ENCODE measurements around the gene FASN. TPM values are rescaled to one million over a fixed set of nuclear protein-coding genes. Genes with fewer than 3 reads are reported as not detected.

The FASN gene
- total and polyA plus RNA-seq, 2 of the 13 experiments (the other 11 are each of a cell fraction or from before 2014, with no cell fraction given): 51.7 to 101 TPM

- peak; percentile 83 for FAIRE-seq
- 0 out of 6 replicates have a peak overlapping the region, but pooled peaks of 1 of the 3 experiments have one; percentile 18 for H3K4me3 ChIP-seq (replicated peaks in 1 of 3; ENCODE audit: insufficient read depth in 1 of 3, low read depth in 2 of 3, low read length in 3 of 3)
- intact Hi-C loops (cut with micrococcal nuclease; ENCODE audit: unreplicated experiment): no loop called here
- H3K27ac ChIP-seq (ENCODE audit: extremely low read length, insufficient read depth, low read length): peak overlapping the region; percentile 66
- H3K79me2 ChIP-seq (ENCODE audit: insufficient read depth, low read length): no peaks in the 10 kb centered on the region
- ATAC-seq: no peak
- peaks cover 65% of the 10 kb centered on the region for H3K4me1 ChIP-seq (ENCODE audit: insufficient read depth, low read length)
- in situ Hi-C loops (cut with HindIII; ENCODE audit: extremely low pct_ligation_motif_present, low pct_unique_long_range_greater_than_20kb): no loop called here
- no peak overlapping the region for H2AFZ ChIP-seq (ENCODE audit: low read length)
- H3K9ac ChIP-seq (ENCODE audit: insufficient read depth, low read depth, low read length): peak overlapping the region; percentile 45
- H4K20me1 ChIP-seq (ENCODE audit: insufficient read depth, low read length): no peaks in the 10 kb centered on the region
- no peaks in the 10 kb centered on the region for H3K9me3 ChIP-seq (ENCODE audit: low read length)
- H3K4me2 ChIP-seq (ENCODE audit: low read depth, low read length): peak overlapping the region; percentile 48
- ChIA-PET CTCF (ENCODE audit: low intra/inter-chr PET ratio, low total read pairs) (no interaction called here), POLR2A (interaction anchor here (3.4 kb wide), 1 partner anchor 13 kb away, joined by 14 read pairs; no protein-coding TSS in a partner anchor)
- H3K36me3 ChIP-seq (replicated peaks in 1 of 2; ENCODE audit: control insufficient read depth in 1 of 2, insufficient read depth in 2 of 2, low read length in 2 of 2): peaks cover 0 to 3% of the 10 kb centered on the region in 2 experiments; a peak in 3 of 5 replicates
- no peaks in the 10 kb centered on the region for H3K27me3 ChIP-seq (ENCODE audit: control insufficient read depth in 1 of 2, insufficient read depth in 2 of 2, low read length in 2 of 2)
- WGBS (ENCODE audit: low lambda C conversion rate): 55% methylated on average over 12 of the region's 12 CpGs
- DNase-seq (ENCODE audit: low spot score): peak; percentile 71
- BruUV-seq (replicated peaks): no TSS peak
- peak; percentile 31; the same call in 1 of the 2 replicates for TF ChIP-seq ETV5 (CRISPR knock-in tag; IDR thresholded peaks at IDR 0.05; ENCODE audit: borderline replicate concordance)
- TF ChIP-seq ZNF484 (CRISPR knock-in tag; IDR thresholded peaks at IDR 0.05; ENCODE audit: borderline replicate concordance, low read depth): no peak
- peak; percentile 29; the same call in 1 of the 2 replicates for TF ChIP-seq ZNF281 (CRISPR knock-in tag; IDR thresholded peaks at IDR 0.05; ENCODE audit: borderline replicate concordance)
- no peak for TF ChIP-seq CREM (IDR thresholded peaks at IDR 0.05)
- TF ChIP-seq CREM (CRISPR knock-in tag; IDR thresholded peaks at IDR 0.05): no peak
- peak; percentile 28; the same call in 1 of the 2 replicates for TF ChIP-seq TCF7 (IDR thresholded peaks at IDR 0.05; ENCODE audit: low read depth)
- no peak for TF ChIP-seq MAZ (IDR thresholded peaks at IDR 0.05; ENCODE audit: borderline replicate concordance, low read depth, low read length)
- TF ChIP-seq MAZ (CRISPR knock-in tag; IDR thresholded peaks at IDR 0.05; ENCODE audit: low read depth): no peak
- TF ChIP-seq SP5 (CRISPR knock-in tag; IDR thresholded peaks at IDR 0.05; ENCODE audit: borderline replicate concordance, low read depth): no peak
- TF ChIP-seq, protein P1, sequence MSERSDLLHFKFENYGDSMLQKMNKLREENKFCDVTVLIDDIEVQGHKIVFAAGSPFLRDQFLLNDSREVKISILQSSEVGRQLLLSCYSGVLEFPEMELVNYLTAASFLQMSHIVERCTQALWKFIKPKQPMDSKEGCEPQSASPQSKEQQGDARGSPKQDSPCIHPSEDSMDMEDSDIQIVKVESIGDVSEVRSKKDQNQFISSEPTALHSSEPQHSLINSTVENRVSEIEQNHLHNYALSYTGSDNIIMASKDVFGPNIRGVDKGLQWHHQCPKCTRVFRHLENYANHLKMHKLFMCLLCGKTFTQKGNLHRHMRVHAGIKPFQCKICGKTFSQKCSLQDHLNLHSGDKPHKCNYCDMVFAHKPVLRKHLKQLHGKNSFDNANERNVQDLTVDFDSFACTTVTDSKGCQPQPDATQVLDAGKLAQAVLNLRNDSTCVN (CRISPR knock-in tag; IDR thresholded peaks at IDR 0.05; ENCODE audit: borderline replicate concordance): no peak
- 0 out of 4 replicates have a peak, but pooled peaks of 1 of the 2 experiments have one; percentile 54 for TF ChIP-seq EP300 (IDR thresholded peaks at IDR 0.05; ENCODE audit: low read depth in 2 of 2, low read length in 2 of 2)
- TF ChIP-seq EP300 (CRISPR knock-in tag; IDR thresholded peaks at IDR 0.05; ENCODE audit: borderline replicate concordance): no peak
- no peak for TF ChIP-seq SKI (IDR thresholded peaks at IDR 0.05; ENCODE audit: partially characterized antibody)
- 0 out of 2 replicates have a peak, but pooled peaks have one; percentile 4 for TF ChIP-seq ZBTB38 (CRISPR knock-in tag; IDR thresholded peaks at IDR 0.05)
- TF ChIP-seq ZNF234 (CRISPR knock-in tag; conservative IDR thresholded peaks at IDR 0.05): no peak
- TF ChIP-seq, protein P2, sequence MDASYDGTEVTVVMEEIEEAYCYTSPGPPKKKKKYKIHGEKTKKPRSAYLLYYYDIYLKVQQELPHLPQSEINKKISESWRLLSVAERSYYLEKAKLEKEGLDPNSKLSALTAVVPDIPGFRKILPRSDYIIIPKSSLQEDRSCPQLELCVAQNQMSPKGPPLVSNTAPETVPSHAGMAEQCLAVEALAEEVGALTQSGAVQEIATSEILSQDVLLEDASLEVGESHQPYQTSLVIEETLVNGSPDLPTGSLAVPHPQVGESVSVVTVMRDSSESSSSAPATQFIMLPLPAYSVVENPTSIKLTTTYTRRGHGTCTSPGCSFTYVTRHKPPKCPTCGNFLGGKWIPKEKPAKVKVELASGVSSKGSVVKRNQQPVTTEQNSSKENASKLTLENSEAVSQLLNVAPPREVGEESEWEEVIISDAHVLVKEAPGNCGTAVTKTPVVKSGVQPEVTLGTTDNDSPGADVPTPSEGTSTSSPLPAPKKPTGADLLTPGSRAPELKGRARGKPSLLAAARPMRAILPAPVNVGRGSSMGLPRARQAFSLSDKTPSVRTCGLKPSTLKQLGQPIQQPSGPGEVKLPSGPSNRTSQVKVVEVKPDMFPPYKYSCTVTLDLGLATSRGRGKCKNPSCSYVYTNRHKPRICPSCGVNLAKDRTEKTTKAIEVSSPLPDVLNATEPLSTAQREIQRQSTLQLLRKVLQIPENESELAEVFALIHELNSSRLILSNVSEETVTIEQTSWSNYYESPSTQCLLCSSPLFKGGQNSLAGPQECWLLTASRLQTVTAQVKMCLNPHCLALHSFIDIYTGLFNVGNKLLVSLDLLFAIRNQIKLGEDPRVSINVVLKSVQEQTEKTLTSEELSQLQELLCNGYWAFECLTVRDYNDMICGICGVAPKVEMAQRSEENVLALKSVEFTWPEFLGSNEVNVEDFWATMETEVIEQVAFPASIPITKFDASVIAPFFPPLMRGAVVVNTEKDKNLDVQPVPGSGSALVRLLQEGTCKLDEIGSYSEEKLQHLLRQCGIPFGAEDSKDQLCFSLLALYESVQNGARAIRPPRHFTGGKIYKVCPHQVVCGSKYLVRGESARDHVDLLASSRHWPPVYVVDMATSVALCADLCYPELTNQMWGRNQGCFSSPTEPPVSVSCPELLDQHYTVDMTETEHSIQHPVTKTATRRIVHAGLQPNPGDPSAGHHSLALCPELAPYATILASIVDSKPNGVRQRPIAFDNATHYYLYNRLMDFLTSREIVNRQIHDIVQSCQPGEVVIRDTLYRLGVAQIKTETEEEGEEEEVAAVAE (CRISPR knock-in tag; IDR thresholded peaks at IDR 0.05; ENCODE audit: borderline replicate concordance): no peak
Observed at GRCh38 chr17:82118815-82119380, 20.9 kb upstream of the FASN start.

All from HepG2 (cell line).